ENCODE measurements around the gene MYPN. TPM values are rescaled to one million over a fixed set of nuclear protein-coding genes. Genes with fewer than 3 reads are reported as not detected.
A peak's percentile ranks its signal among the peaks of the same experiment; 100 is the strongest.
"Not testable (repeated sequence)": the region's sequence is repeated elsewhere in the genome, so short reads cannot be mapped to it uniquely, and the experiment has no call there.

MYPN gene
- total RNA-seq, 1 experiment from 2014 or later: not detected

DNA sequence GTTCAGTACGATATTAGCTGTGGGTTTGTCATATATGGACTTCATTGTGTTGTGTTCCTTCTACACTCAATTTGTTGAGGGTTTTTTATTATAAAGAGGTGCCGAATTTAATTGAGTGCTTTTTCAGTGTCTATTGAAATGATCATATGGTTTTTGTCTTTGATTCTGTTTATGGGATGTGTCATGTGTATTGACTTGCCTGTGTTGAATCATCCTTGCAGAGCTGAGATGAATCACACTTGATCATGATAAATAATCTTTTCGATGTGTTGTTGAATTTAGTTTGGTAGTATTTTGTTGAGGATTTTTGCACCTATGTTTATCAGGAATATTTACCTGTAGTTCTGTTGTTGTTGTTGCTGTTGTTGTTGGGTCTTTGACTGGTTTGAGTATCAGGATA is 82.8 kb downstream of the MYPN start:
- Histone ChIP-seq H4K20me1 (ENCODE audit: insufficient read depth, low read depth, low read length) (no peaks in the 10 kb centered on the region), H3K4me3 (ENCODE audit: low read length) (no peak overlapping the region), H3K9ac (ENCODE audit: low read length) (no peak overlapping the region), H3K36me3 (ENCODE audit: insufficient read depth, low read length) (no peaks in the 10 kb centered on the region), H3K27me3 (ENCODE audit: low read length) (no peaks in the 10 kb centered on the region), H3K9me2 (replicated peaks; ENCODE audit: insufficient read depth, low read length) (no peaks in the 10 kb centered on the region), H3K27ac (ENCODE audit: low read length) (no peak overlapping the region), H3K4me2 (ENCODE audit: low read depth, low read length, poor library complexity, severe bottlenecking) (no peak overlapping the region), H3K79me2 (ENCODE audit: low read length) (no peaks in the 10 kb centered on the region), H3K9me3 (ENCODE audit: low read length) (no peaks in the 10 kb centered on the region), H2AFZ (ENCODE audit: low read length) (no peak overlapping the region), H3K4me1 (ENCODE audit: low read length) (no peaks in the 10 kb centered on the region)
- DNase-seq: no peak

DNA sequence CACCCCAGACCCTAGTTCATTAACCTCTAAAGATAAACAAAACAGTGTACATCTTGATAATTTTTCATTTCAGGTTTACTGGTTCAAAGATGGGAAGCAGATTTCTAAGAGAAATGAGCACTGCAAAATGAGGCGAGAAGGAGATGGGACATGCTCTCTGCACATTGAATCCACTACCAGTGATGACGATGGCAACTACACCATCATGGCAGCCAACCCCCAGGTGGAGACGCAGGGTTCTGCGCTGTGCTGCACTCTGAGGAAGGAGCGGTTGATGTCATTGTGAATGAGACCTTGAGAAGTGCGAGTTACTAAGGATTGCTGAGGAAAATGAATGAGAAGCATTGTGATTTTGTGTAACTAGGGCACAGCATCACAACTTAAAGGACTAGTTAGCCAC is 85.0 kb downstream of the MYPN start:
- H3K36me3 ChIP-seq (ENCODE audit: insufficient read depth, low read length): no peaks in the 10 kb centered on the region

DNA sequence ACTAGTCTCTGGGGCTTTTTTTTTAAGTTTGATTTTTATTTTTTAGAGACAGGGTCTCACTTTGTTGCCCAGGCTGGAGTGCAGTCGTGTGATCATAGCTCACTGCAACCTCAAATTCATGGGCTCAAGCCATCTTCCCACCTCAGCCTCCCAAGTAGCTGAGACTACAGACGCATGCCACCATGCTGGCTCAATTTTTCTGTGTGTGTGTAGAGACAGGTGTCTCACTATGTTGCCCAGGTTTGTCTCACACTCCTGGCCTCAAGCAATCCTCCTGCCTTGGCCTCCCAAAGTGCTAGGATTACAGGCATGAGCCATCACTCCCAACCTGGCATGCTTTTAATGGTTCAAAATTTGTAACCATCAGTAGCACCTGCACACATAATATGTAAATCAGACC is 86.5 kb downstream of the MYPN start:
- not testable (repeated sequence) for H3K27ac ChIP-seq (ENCODE audit: low read length); DNase-seq; H3K27me3 ChIP-seq (ENCODE audit: low read length)

More for the DNA sequence above, 85.0 kb downstream of the MYPN start:
- no peaks in the 10 kb centered on the region for H3K4me1 ChIP-seq (ENCODE audit: low read length)
- no peak for DNase-seq
- no peak overlapping the region for H3K4me3 ChIP-seq (ENCODE audit: low read length)
- H3K27me3 ChIP-seq (ENCODE audit: low read length): no peaks in the 10 kb centered on the region
- H3K9me3 ChIP-seq (ENCODE audit: low read length): no peaks in the 10 kb centered on the region
- no peak overlapping the region for H3K9ac ChIP-seq (ENCODE audit: low read length)
- no peak overlapping the region for H3K4me2 ChIP-seq (ENCODE audit: low read depth, low read length, poor library complexity, severe bottlenecking)
- H2AFZ ChIP-seq (ENCODE audit: low read length): no peak overlapping the region
- no peaks in the 10 kb centered on the region for H4K20me1 ChIP-seq (ENCODE audit: insufficient read depth, low read depth, low read length)
- no peaks in the 10 kb centered on the region for H3K79me2 ChIP-seq (ENCODE audit: low read length)
- H3K27ac ChIP-seq (ENCODE audit: low read length): no peak overlapping the region
- H3K9me2 ChIP-seq (replicated peaks; ENCODE audit: insufficient read depth, low read length): no peaks in the 10 kb centered on the region

DNA sequence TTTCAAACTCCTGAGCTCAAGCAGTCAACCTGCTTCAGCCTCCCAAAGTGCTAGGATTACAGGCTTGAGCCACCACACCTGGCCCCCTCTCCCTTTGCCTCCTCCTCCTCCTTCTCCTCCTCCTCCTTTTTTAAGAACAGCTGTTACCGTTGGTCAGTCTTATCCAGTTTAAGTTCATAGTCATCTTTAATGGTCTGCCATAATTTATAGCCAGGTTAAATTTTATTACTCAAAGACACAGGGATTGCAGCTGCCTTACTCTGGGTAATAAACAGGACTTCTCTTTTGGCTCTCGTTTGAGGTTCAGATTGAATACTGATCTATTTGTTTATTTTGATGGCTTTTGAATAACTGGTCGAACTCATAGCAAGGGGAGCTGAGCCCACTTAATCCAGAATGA is 87.4 kb downstream of the MYPN start:
- no peaks in the 10 kb centered on the region for H4K20me1 ChIP-seq (ENCODE audit: insufficient read depth, low read depth, low read length)
- no peaks in the 10 kb centered on the region for H3K27me3 ChIP-seq (ENCODE audit: low read length)
- DNase-seq: no peak
- no peaks in the 10 kb centered on the region for H3K79me2 ChIP-seq (ENCODE audit: low read length)
- no peak overlapping the region for H3K9ac ChIP-seq (ENCODE audit: low read length)
- no peaks in the 10 kb centered on the region for H3K9me3 ChIP-seq (ENCODE audit: low read length)
- H2AFZ ChIP-seq (ENCODE audit: low read length): no peak overlapping the region
- no peak overlapping the region for H3K4me2 ChIP-seq (ENCODE audit: low read depth, low read length, poor library complexity, severe bottlenecking)
- no peaks in the 10 kb centered on the region for H3K9me2 ChIP-seq (replicated peaks; ENCODE audit: insufficient read depth, low read length)
- no peaks in the 10 kb centered on the region for H3K4me1 ChIP-seq (ENCODE audit: low read length)
- no peak overlapping the region for H3K27ac ChIP-seq (ENCODE audit: low read length)
- no peaks in the 10 kb centered on the region for H3K36me3 ChIP-seq (ENCODE audit: insufficient read depth, low read length)
- no peak overlapping the region for H3K4me3 ChIP-seq (ENCODE audit: low read length)

More for the DNA sequence above, 86.5 kb downstream of the MYPN start:
- H2AFZ ChIP-seq (ENCODE audit: low read length); H3K79me2 ChIP-seq (ENCODE audit: low read length); H3K4me3 ChIP-seq (ENCODE audit: low read length); H3K36me3 ChIP-seq (ENCODE audit: insufficient read depth, low read length); H3K4me1 ChIP-seq (ENCODE audit: low read length); H4K20me1 ChIP-seq (ENCODE audit: insufficient read depth, low read depth, low read length); H3K9me2 ChIP-seq (replicated peaks; ENCODE audit: insufficient read depth, low read length); H3K9me3 ChIP-seq (ENCODE audit: low read length); H3K4me2 ChIP-seq (ENCODE audit: low read depth, low read length, poor library complexity, severe bottlenecking); H3K9ac ChIP-seq (ENCODE audit: low read length): not testable (repeated sequence)

DNA sequence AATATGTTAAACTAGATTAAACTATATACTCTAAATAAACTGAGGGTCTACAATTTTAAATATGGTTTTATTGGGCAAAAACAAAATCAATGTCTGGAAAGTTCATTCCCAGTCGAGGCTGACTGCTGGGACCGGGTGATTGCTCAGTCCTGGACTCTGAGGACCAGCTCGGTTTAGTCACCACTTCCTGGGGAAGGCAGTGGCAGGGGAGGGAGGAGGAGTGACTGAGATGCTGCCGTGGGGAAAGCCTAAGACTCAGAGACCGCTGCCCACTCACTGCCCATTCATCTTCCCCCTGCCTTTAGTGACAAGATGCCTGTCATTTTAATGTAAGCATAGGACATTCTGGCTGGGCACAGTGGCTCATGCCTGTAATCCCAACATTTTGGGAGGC is 93.7 kb downstream of the MYPN start:
- Histone ChIP-seq H3K27ac (ENCODE audit: low read length) (no peak overlapping the region), H3K27me3 (ENCODE audit: low read length) (no peaks in the 10 kb centered on the region), H3K79me2 (ENCODE audit: low read length) (no peaks in the 10 kb centered on the region), H3K4me3 (ENCODE audit: low read length) (no peak overlapping the region), H3K36me3 (ENCODE audit: insufficient read depth, low read length) (no peaks in the 10 kb centered on the region), H3K9ac (ENCODE audit: low read length) (no peak overlapping the region), H3K4me1 (ENCODE audit: low read length) (no peaks in the 10 kb centered on the region), H3K4me2 (ENCODE audit: low read depth, low read length, poor library complexity, severe bottlenecking) (no peak overlapping the region), H3K9me2 (replicated peaks; ENCODE audit: insufficient read depth, low read length) (no peaks in the 10 kb centered on the region), H4K20me1 (ENCODE audit: insufficient read depth, low read depth, low read length) (no peaks in the 10 kb centered on the region), H3K9me3 (ENCODE audit: low read length) (no peaks in the 10 kb centered on the region), H2AFZ (ENCODE audit: low read length) (no peak overlapping the region)
- DNase-seq: no peak

DNA sequence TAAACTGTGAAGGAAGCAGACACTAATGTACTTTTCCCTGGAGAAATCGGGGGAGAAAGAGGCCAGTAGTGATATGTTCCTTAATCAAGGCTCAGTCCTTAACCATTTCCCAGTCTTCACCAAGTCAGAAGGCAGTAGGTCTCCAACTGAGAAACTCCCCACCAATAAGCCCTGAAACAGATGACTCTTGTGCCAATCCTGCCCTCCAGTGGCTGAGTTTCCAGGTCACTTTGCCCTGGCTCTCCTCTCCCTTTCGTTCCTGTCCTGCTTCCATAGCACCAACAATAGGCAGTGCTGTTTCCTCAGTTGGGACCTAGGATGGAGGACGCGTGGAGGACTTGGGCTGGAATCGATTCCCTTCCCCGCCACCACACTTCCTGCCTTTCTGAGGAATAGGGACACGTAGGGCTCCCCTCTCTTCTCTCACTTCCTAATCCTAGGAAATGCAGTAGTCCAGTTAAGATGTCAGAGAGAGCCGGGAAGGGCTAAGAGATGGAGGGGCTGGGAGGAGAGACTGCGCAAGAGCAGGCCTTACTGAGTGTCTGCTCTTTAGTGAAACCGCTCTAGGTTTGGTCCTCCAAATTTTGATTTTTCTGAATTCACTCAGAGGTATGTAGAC is 99.2 kb downstream of the MYPN start:
- no peaks in the 10 kb centered on the region for H4K20me1 ChIP-seq (ENCODE audit: insufficient read depth, low read depth, low read length)
- no peaks in the 10 kb centered on the region for H3K27me3 ChIP-seq (ENCODE audit: low read length)
- H3K9me3 ChIP-seq (ENCODE audit: low read length): no peaks in the 10 kb centered on the region
- H3K4me3 ChIP-seq (ENCODE audit: low read length): no peak overlapping the region
- 0 out of 2 replicates have a peak, but pooled peaks cover 2% of the 10 kb centered on the region for H3K4me1 ChIP-seq (ENCODE audit: low read length)
- H3K36me3 ChIP-seq (ENCODE audit: insufficient read depth, low read length): no peaks in the 10 kb centered on the region
- no peaks in the 10 kb centered on the region for H3K79me2 ChIP-seq (ENCODE audit: low read length)
- H2AFZ ChIP-seq (ENCODE audit: low read length): no peak overlapping the region
- no peak overlapping the region for H3K27ac ChIP-seq (ENCODE audit: low read length)
- H3K4me2 ChIP-seq (ENCODE audit: low read depth, low read length, poor library complexity, severe bottlenecking): no peak overlapping the region
- H3K9me2 ChIP-seq (replicated peaks; ENCODE audit: insufficient read depth, low read length): no peaks in the 10 kb centered on the region
- H3K9ac ChIP-seq (ENCODE audit: low read length): no peak overlapping the region
- DNase-seq: peak; percentile 71

DNA sequence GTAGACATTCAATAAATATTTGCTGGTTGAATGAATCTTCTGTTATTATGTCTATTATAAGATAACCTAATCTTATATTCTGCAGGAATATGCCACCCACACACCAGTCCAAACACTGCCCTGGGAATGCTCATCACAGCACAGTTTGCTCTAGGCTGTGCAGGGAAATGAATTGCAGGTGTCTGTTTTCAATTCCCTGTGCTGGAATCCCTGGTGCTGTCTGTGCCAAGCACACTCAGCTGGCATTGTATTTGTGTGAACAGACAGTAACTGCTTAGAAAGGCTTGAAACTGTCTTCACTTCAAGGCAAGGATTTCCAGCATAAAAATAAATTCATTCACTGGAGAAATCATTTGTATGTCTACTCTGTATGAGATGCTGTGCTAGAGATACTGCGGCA is 102.4 kb downstream of the MYPN start:
- Histone ChIP-seq H3K4me1 (ENCODE audit: low read length) (0 out of 2 replicates have a peak, but pooled peaks cover 2% of the 10 kb centered on the region), H3K9ac (ENCODE audit: low read length) (no peak overlapping the region), H4K20me1 (ENCODE audit: insufficient read depth, low read depth, low read length) (no peaks in the 10 kb centered on the region)

DNA sequence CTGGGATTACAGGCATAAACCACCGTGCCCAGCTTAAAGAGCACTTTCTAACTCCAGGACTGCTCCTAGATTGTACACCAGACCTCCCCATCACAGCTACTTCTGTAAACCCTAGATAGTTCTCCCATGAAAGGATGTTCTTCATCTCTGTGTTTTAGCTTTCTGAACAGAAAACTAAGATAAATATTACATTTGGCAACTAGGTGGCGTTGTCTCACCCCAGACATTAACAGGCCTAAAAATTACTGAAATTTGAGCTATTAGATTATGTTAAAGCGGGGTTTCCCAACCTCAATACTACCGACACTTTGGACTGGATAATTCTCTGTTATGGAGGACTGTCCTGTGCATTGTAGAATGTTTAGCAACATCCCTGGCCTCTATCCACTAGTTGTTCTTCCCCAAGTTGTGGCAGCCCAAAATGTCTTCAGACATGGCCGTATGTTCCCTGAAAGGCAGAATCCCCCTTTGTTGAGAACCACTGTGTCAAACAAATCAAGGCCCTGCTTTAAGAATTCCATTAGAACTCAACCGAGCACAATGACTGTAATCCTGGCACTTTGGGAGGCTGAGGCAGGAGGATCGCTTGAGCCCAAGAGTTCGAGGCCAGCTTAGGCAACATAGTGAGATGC is 103.5 kb downstream of the MYPN start:
- Histone ChIP-seq H3K4me2 (ENCODE audit: low read depth, low read length, poor library complexity, severe bottlenecking) (no peak overlapping the region), H3K27me3 (ENCODE audit: low read length) (no peaks in the 10 kb centered on the region), H3K79me2 (ENCODE audit: low read length) (no peaks in the 10 kb centered on the region), H3K36me3 (ENCODE audit: insufficient read depth, low read length) (no peaks in the 10 kb centered on the region), H3K9me3 (ENCODE audit: low read length) (no peaks in the 10 kb centered on the region), H3K27ac (ENCODE audit: low read length) (no peak overlapping the region), H3K4me1 (ENCODE audit: low read length) (0 out of 2 replicates have a peak, but pooled peaks cover 2% of the 10 kb centered on the region), H3K9me2 (replicated peaks; ENCODE audit: insufficient read depth, low read length) (no peaks in the 10 kb centered on the region), H2AFZ (ENCODE audit: low read length) (no peak overlapping the region), H4K20me1 (ENCODE audit: insufficient read depth, low read depth, low read length) (no peaks in the 10 kb centered on the region), H3K4me3 (ENCODE audit: low read length) (no peak overlapping the region), H3K9ac (ENCODE audit: low read length) (no peak overlapping the region)
- peak; percentile 67 for DNase-seq

More for the DNA sequence above, 102.4 kb downstream of the MYPN start:
- Histone ChIP-seq H3K27ac (ENCODE audit: low read length) (no peak overlapping the region), H3K4me2 (ENCODE audit: low read depth, low read length, poor library complexity, severe bottlenecking) (no peak overlapping the region), H3K9me3 (ENCODE audit: low read length) (no peaks in the 10 kb centered on the region), H3K79me2 (ENCODE audit: low read length) (no peaks in the 10 kb centered on the region), H3K27me3 (ENCODE audit: low read length) (no peaks in the 10 kb centered on the region), H3K4me3 (ENCODE audit: low read length) (no peak overlapping the region), H3K9me2 (replicated peaks; ENCODE audit: insufficient read depth, low read length) (no peaks in the 10 kb centered on the region), H2AFZ (ENCODE audit: low read length) (no peak overlapping the region), H3K36me3 (ENCODE audit: insufficient read depth, low read length) (no peaks in the 10 kb centered on the region)
- DNase-seq: no peak

Measured in Karpas-422 (cell line).